Uterus (tissue), 2 donors: Measurements from ENCODE around the gene DPYSL5.

ENCODE experiments used
- CTCF ChIP-seq, 4 experiments: fragments of 200-600 bp in 2 of 4; fragments of 450-650 bp in 2 of 4; sonication (generic) in 2 of 4; IDR thresholded peaks; one replicate each; pipeline ENCODE4 v1.5.1; 2016 to 2019; ENCODE audit warnings: antibody characterized with exemption in 4 of 4, mild to moderate bottlenecking in 2 of 4, moderate library complexity in 1 of 4
- POLR2A ChIP-seq, 2 donors: fragments of 450-650 bp; IDR thresholded peaks; one replicate each; pipeline ENCODE4 v1.6.1; 2016; ENCODE audit warnings: antibody characterized with exemption in 2 of 2, mild to moderate bottlenecking in 1 of 2, moderate library complexity in 1 of 2

- no peak for TF ChIP-seq CTCF (IDR thresholded peaks at IDR 0.05)
- TF ChIP-seq POLR2A (IDR thresholded peaks at IDR 0.05) = no peak
Measured at GRCh38 chr2:26883956-26884355, 36.0 kb downstream of the DPYSL5 start.
